Ascending aorta (tissue), 2 donors: ENCODE results near the gene GH2. TPM values are rescaled to one million over a fixed set of nuclear protein-coding genes. Genes with fewer than 3 reads are reported as not detected.
"Not testable (repeated sequence)": the region's sequence is repeated elsewhere in the genome, so short reads cannot be mapped to it uniquely, and the experiment has no call there.

Experiments
- DNase-seq, 2 donors: peaks; one replicate each; pipeline ENCODE4 v3.0.0-alpha.2; 2019; ENCODE audit warnings: low spot score in 2 of 2
- H3K27ac ChIP-seq, 2 donors: fragments of 200-600 bp; sonication (generic); one replicate each; pipeline ENCODE4 v1.5.1; 2016 to 2017; ENCODE audit warnings: mild to moderate bottlenecking in 1 of 2
- H3K27me3 ChIP-seq: fragments of 200-600 bp; sonication (generic); one replicate; pipeline ENCODE4 v1.5.1; 2017
- H3K36me3 ChIP-seq, 2 donors: fragments of 200-600 bp; sonication (generic); one replicate each; pipeline ENCODE4 v1.5.1; 2016
- H3K4me1 ChIP-seq, 2 donors: fragments of 200-600 bp; sonication (generic); one replicate each; pipeline ENCODE4 v1.5.1; 2016 to 2017; ENCODE audit warnings: mild to moderate bottlenecking in 1 of 2
- H3K4me3 ChIP-seq, 2 donors: fragments of 200-600 bp; sonication (generic); one replicate each; pipeline ENCODE4 v1.5.1; 2016 to 2017; ENCODE audit warnings: mild to moderate bottlenecking in 1 of 2
- H3K9me3 ChIP-seq, 2 donors: fragments of 200-600 bp; sonication (generic); one replicate each; pipeline ENCODE4 v1.5.1; 2016
- CTCF ChIP-seq, 3 experiments: fragments of 200-600 bp in 2 of 3; fragments of 450-650 bp in 1 of 3; sonication (generic) in 2 of 3; IDR thresholded peaks; one replicate each; pipeline ENCODE4 v1.5.1; 2016 to 2019; ENCODE audit warnings: antibody characterized with exemption in 3 of 3, mild to moderate bottlenecking in 1 of 3, moderate library complexity in 1 of 3
- intact Hi-C: fragments of 100-400 bp; cut with DNase I; formaldehyde crosslinking; loops from one replicate; pipeline ENCODE4 v1.15.1; 2023
- total RNA-seq: library from RNA; depleted of rRNA; stranded (reverse); fragments of >200 nt; gene quantifications from one replicate; pipeline ENCODE4 v1.1.0, GENCODE V29; 2016

Gene GH2
- total RNA-seq, 1 donor from 2014 or later, result not detected

GRCh38 chr17:63896524-63897354 is 15.0 kb upstream of the GH2 start, which contains the start of gene CSH1:
Gene CSH1 (minus strand): TSS chr17:63896574. CDS start chr17:63896511, 63 bp downstream.
- H3K36me3 ChIP-seq, H3K27ac ChIP-seq, DNase-seq, intact Hi-C loops, H3K9me3 ChIP-seq, H3K4me1 ChIP-seq, H3K4me3 ChIP-seq, H3K27me3 ChIP-seq: not testable (repeated sequence)

GRCh38 chr17:63894821-63895220 is 13.1 kb upstream of the GH2 start:
- H3K4me3 ChIP-seq, H3K4me1 ChIP-seq, H3K27ac ChIP-seq, H3K36me3 ChIP-seq, H3K27me3 ChIP-seq, intact Hi-C loops, H3K9me3 ChIP-seq: not testable (repeated sequence)
- DNase-seq, result peak in 1 of 2 donors; percentile 24

DNA sequence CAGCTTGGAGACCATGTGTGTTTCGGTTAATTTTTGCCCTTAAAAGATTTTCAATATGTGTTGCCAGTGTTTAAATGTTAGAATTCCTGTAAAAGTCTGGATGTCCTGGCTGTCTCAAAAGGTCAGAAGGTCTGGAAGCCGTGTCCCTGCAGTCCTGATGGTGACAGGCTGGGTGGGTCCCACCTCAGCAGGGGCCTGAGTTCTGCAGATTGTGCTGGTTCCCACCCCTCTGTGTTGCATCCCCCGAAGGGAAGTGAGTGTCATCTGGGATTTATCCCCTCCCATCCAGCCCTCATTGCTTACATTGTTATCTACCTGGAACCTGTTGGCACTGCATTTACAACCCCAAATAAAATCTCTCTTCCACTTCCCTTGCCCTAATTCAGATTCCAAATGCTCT is 12.3 kb upstream of the GH2 start:
- peak in 1 of 2 donors; percentile 24 for DNase-seq
- intact Hi-C loops, result not testable (repeated sequence)

GRCh38 chr17:63892316-63893037 is 10.7 kb upstream of the GH2 start:
- DNase-seq, H3K27me3 ChIP-seq, H3K27ac ChIP-seq, H3K4me1 ChIP-seq, H3K4me3 ChIP-seq, intact Hi-C loops, H3K36me3 ChIP-seq, H3K9me3 ChIP-seq: not testable (repeated sequence)

More for the DNA sequence above, 12.3 kb upstream of the GH2 start:
- not testable (repeated sequence) for H3K9me3 ChIP-seq, H3K36me3 ChIP-seq, H3K27me3 ChIP-seq, H3K4me3 ChIP-seq, H3K4me1 ChIP-seq, H3K27ac ChIP-seq

DNA sequence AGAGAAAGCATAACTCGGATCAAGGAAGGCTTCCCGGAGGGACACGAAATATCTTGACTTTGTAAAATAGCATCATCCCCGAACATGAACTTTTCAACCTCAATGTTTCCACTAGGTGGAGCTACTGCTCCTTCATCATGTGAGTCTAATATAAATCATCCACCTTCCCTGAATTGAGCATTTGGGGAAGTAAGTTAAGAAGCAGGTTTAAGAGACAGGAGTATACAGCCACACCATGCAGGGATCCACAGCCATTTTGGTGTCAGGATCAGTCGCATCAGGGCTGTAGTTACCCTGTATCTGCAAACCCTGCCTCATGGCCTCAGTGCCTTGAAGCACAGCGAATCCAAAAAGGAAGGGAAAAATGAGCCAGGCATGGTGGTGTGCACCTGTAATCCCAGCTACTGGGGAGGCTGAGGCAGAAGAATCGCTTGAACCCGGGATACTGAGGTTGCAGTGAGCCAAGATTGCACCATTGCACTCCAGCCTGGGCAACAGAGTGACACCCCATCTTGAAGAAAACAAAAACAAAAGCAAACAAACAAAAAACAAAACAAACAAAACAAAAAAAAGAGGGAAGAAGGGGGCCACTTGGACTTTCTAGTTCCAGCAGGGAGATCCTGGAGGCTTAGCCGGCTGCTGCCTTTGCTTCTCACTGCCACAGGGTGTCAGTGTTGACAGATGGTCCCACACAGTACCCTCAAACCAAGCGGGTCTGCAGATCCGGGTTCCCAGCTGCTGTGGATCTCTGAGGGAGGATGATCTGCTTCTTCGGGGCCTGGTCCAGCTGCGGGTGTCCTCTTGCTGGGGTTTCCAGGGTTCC is 7.5 kb upstream of the GH2 start:
- H3K4me3 ChIP-seq, H3K27ac ChIP-seq, H3K27me3 ChIP-seq, H3K4me1 ChIP-seq, intact Hi-C loops, H3K9me3 ChIP-seq, H3K36me3 ChIP-seq: not testable (repeated sequence)
- peak in 1 of 2 donors; percentile 59 for DNase-seq
- peak in 2 of 3 experiments; percentile 27 to 32 for TF ChIP-seq CTCF (IDR thresholded peaks at IDR 0.05)

DNA sequence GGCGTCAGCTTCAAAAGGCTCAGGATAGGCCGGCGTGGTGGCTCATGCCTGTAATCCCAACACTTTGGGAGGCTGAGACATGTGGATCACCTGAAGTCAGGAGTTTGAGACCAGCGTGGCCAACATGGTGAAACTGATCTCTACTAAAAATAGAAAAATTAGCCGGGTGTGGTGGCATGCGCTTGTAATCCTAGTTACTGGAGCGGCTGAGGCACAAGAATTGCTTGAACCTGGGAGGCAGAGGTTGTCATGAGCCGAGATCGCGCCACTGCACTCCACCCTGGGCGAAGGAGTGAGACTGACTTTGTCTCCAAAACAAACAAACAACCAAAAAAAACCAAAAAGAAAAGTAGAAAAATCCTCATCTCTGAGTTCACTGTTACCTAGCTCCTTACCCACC is 3.4 kb upstream of the GH2 start:
- H3K4me1 ChIP-seq, H3K9me3 ChIP-seq, H3K27me3 ChIP-seq, DNase-seq, H3K27ac ChIP-seq, intact Hi-C loops, H3K4me3 ChIP-seq, H3K36me3 ChIP-seq: not testable (repeated sequence)

- H3K36me3 ChIP-seq, DNase-seq, H3K27ac ChIP-seq, H3K4me1 ChIP-seq, H3K4me3 ChIP-seq, H3K27me3 ChIP-seq, intact Hi-C loops, H3K9me3 ChIP-seq: not testable (repeated sequence)
Observed at GRCh38 chr17:63882626-63883126, 932 bp upstream of the GH2 start.

DNA sequence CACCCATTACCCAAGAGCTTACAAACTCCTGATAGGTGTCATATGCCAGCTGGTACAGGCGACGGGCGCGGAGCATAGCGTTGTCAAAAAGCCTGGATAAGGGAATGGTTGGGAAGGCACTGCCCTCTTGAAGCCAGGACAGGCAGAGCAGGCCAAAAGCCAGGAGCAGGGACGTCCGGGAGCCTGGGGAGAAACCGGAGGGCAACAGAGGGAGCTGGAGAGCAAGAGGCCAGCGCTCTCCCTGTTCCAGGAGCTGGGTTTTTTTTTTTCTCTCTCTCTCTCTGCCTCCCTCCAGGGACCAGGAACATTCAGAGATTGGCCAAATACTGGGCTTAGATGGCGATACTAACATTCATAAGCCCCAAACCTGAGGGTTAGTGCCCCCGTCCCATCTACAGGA is 407 bp downstream of the GH2 start:
- H3K9me3 ChIP-seq, DNase-seq, H3K27ac ChIP-seq, H3K4me1 ChIP-seq, H3K27me3 ChIP-seq, H3K4me3 ChIP-seq, intact Hi-C loops, H3K36me3 ChIP-seq: not testable (repeated sequence)
